Loucy (cell line): ENCODE results near the gene MAP2.

ENCODE experiments used
- EZH2phosphoT487 ChIP-seq: fragments of 200-600 bp; IDR thresholded peaks from 2 replicates; pipeline ENCODE4 v1.6.1; 2018; ENCODE audit warnings: antibody characterized with exemption, mild to moderate bottlenecking, moderate library complexity, borderline replicate concordance
- TF ChIP-seq, protein P1 (sequence below): fragments of 200-600 bp; sonication (generic); conservative IDR thresholded peaks from 2 replicates; pipeline ENCODE4 v1.5.1; 2014; ENCODE audit warnings: mild to moderate bottlenecking, antibody characterized with exemption, low read length

DNA sequence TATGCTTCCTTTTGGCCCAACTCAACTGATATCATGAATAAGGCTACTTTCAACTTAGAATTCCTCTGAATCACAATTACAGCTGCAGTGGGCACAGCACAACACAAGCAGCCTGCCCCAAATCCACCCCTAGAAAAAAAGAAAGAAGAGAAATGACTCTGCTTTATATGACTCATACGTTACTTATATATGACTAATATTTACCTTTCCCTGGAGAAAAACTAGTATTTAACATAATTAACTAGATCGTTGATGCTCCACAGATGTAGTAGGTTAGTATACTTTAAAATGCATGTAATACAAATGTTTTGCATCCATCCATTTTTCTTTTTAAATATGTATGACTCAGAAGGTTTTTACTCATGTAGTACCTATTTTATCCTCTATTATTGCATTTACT lies 214.5 kb downstream of the MAP2 start:
- TF ChIP-seq, protein P1, sequence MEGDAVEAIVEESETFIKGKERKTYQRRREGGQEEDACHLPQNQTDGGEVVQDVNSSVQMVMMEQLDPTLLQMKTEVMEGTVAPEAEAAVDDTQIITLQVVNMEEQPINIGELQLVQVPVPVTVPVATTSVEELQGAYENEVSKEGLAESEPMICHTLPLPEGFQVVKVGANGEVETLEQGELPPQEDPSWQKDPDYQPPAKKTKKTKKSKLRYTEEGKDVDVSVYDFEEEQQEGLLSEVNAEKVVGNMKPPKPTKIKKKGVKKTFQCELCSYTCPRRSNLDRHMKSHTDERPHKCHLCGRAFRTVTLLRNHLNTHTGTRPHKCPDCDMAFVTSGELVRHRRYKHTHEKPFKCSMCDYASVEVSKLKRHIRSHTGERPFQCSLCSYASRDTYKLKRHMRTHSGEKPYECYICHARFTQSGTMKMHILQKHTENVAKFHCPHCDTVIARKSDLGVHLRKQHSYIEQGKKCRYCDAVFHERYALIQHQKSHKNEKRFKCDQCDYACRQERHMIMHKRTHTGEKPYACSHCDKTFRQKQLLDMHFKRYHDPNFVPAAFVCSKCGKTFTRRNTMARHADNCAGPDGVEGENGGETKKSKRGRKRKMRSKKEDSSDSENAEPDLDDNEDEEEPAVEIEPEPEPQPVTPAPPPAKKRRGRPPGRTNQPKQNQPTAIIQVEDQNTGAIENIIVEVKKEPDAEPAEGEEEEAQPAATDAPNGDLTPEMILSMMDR, result no peak
- TF ChIP-seq EZH2phosphoT487, result no peak
